ENCODE data around the gene ZNF423. TPM values are rescaled to one million over a fixed set of nuclear protein-coding genes. Genes with fewer than 3 reads are reported as not detected.

The ZNF423 gene
- total and polyA plus RNA-seq, 2 experiments from 2014 or later: 14.9 to 41.8 TPM

- Histone ChIP-seq H3K4me3 (no peak overlapping the region), H3K36me3 (ENCODE audit: insufficient read depth) (no peaks in the 10 kb centered on the region), H3K79me2 (replicated peaks; ENCODE audit: insufficient read depth) (peaks cover 34% of the 10 kb centered on the region), H3K27ac (ENCODE audit: low read depth) (no peak overlapping the region), H3K27me3 (ENCODE audit: insufficient read depth) (no peaks in the 10 kb centered on the region), H3K4me2 (no peak overlapping the region), H3K4me1 (ENCODE audit: insufficient read depth) (peaks cover 10% of the 10 kb centered on the region), H2AFZ (no peak overlapping the region), H4K20me1 (replicated peaks; ENCODE audit: insufficient read depth) (peaks cover 4% of the 10 kb centered on the region; the same call in 1 of the 2 replicates), H3K9me2 (ENCODE audit: insufficient read depth) (no peaks in the 10 kb centered on the region), H3F3A (replicated peaks; ENCODE audit: low read depth) (peaks cover 3% of the 10 kb centered on the region; the same call in 1 of the 2 replicates)
- Mint-ChIP-seq H3K27me3 (ENCODE audit: insufficient read depth, low read depth, poor library complexity) (peaks cover 10% of the 10 kb centered on the region), H3K27ac (no peak overlapping the region), H3K4me3 (no peak overlapping the region), H3K4me1 (peaks cover 26% of the 10 kb centered on the region), H3K9me3 (no peaks in the 10 kb centered on the region), H3K36me3 (ENCODE audit: low read depth) (peaks cover 3% of the 10 kb centered on the region; the same call in 2 of the 3 replicates)
- TF ChIP-seq CREB1 (CRISPR knock-in tag; IDR thresholded peaks at IDR 0.05; ENCODE audit: low read depth) (no peak), ZNF114 (CRISPR knock-in tag; IDR thresholded peaks at IDR 0.05) (no peak), ZNF462 (CRISPR knock-in tag; IDR thresholded peaks at IDR 0.05) (no peak)
- ATAC-seq (no peak), DNase-seq (ENCODE audit: low spot score) (no peak)
These were observed 55.0 kb downstream of the ZNF423 start for GRCh38 chr16:49800876-49801275.

GRCh38 chr16:49800441-49800840 lies 55.5 kb downstream of the ZNF423 start:
- H3K4me2 ChIP-seq: no peak overlapping the region
- no peak for DNase-seq (ENCODE audit: low spot score)
- 0 out of 2 replicates have a peak, but pooled peaks cover 4% of the 10 kb centered on the region for H4K20me1 ChIP-seq (replicated peaks; ENCODE audit: insufficient read depth)
- ATAC-seq: no peak
- peaks cover 12% of the 10 kb centered on the region for H3K4me1 ChIP-seq (ENCODE audit: insufficient read depth)
- no peak overlapping the region for H3K27ac ChIP-seq (ENCODE audit: low read depth)
- Mint-ChIP-seq H3K4me1 (peaks cover 29% of the 10 kb centered on the region), H3K4me3 (no peak overlapping the region), H3K27me3 (ENCODE audit: insufficient read depth, low read depth, poor library complexity) (peaks cover 10% of the 10 kb centered on the region), H3K27ac (no peak overlapping the region), H3K9me3 (no peaks in the 10 kb centered on the region), H3K36me3 (ENCODE audit: low read depth) (peaks cover 3% of the 10 kb centered on the region; the same call in 2 of the 3 replicates)
- no peaks in the 10 kb centered on the region for H3K9me2 ChIP-seq (ENCODE audit: insufficient read depth)
- peaks cover 3% of the 10 kb centered on the region; the same call in 1 of the 2 replicates for H3F3A ChIP-seq (replicated peaks; ENCODE audit: low read depth)
- H3K36me3 ChIP-seq (ENCODE audit: insufficient read depth): no peaks in the 10 kb centered on the region
- peaks cover 37% of the 10 kb centered on the region for H3K79me2 ChIP-seq (replicated peaks; ENCODE audit: insufficient read depth)
- no peaks in the 10 kb centered on the region for H3K27me3 ChIP-seq (ENCODE audit: insufficient read depth)
- H3K4me3 ChIP-seq: no peak overlapping the region
- no peak overlapping the region for H2AFZ ChIP-seq
- no peak for TF ChIP-seq ZNF331 (CRISPR knock-in tag; IDR thresholded peaks at IDR 0.05; ENCODE audit: low read depth)
- no peak for TF ChIP-seq ZNF462 (CRISPR knock-in tag; IDR thresholded peaks at IDR 0.05)
- no peak for TF ChIP-seq ETS1 (IDR thresholded peaks at IDR 0.05)
